NCI-H2029 (cell line): ENCODE results near the gene PTPN5.

ENCODE experiments used
- DNase-seq: peaks from one replicate; lab custom pipeline; 2025; lab: John Stamatoyannopoulos, UW

The PTPN5 gene

DNA sequence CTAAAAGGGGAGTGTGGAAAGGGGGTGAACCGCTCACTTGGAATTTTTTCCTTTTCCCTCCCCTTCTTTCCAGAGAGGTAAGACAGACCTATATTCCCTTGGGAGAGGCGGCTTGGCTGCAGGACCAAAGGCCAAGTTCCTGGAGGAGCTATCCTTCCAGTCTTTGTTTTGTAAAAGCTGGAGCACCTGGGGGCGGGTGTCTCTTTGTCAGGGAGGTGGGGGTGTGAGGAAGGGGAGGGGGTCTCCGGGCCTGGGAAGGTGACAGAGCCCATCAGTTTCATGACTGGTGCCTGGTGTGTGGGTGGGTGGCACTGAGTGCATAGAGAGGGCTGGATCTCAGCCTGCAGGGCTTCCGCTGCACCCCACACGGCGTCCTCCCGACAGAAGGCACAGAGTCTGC lies 18.5 kb downstream of the PTPN5 start:
- DNase-seq = no peak

DNA sequence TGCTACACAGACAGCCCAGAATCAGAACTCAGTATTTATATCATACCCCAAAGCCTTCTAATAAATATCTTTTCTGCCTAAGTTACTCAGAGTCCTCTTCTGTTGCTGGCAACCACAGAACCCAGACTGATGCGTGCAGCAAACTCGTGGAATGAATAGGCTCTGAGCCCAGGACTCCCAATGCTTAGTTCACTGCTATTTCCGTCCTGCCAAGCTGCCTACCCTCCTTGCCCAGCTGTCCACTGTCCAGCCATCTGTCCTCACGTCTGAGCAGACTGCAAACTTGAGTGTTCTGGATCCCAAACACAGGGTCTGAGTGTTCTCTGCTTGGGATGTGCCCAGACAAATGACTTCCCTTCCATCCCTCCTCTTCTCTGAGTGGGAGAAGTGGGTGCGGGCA lies 19.4 kb downstream of the PTPN5 start:
- DNase-seq = no peak

DNA sequence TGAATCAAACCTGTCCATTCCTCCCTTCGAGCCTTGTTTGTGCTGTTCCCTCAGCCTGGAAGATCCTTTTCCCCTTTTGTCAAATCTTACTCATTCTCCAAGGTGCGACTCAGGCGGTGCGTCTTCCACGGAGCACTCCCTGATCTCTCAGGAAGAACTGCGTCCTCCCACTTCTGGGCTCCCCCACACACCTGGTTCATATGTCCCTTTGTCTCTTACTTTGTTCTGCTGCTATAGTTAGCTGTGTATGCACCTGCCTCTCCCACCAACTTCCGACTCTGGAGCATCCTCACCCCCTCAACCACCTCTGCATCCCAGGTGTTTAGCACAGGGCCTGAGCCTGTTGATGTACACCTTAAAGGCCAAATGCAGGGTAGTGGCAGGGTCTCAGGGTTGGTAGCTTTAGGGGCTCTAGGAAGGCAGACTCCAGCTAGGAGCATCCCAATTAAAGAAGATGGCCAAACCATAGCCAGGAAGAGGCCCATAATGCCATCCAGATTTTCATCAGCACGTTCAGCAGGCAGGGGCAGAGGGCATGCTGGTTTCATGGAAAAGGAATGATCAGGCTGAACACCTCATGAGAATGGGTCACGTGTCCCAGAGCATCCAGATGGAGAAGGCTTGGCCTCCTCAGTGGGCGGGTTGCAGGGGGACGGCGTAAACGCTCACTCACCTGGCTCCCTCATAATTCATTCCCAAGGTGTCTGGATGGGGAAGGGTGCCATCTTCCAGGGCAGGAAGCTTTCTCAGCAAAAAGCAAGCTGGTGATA lies 20.1 kb downstream of the PTPN5 start:
- DNase-seq = no peak

DNA sequence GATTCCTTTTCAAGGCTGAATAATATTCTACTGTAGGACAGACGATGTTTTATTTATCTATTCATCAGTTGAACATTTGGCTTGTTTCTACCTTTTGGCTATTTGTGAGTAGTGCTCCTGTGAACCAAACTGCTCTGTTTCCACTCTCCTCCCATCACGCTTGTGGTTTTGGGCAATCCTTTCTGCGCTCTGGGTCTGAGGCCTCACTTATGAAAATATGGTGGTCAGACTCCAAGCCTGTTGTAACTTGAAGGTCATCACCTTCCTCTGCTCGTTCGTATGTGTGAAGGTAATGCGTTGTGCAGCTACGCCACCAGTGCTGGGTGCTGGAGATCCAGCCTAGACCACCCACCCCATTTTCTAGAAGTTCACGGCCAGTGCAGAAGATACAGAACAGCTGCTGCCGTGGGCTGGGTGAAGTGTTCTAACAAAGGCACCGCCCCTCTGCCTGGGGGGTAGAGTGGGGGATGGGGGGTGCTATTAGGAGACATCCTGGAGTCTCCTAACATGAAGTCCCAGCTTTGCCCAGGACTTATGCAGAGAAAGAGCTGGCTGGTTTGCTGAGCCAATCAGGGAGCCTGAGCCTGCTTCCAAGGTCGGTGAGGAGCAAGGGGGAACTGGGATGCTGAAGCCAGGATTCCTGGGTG lies 21.0 kb downstream of the PTPN5 start:
- DNase-seq = no peak

DNA sequence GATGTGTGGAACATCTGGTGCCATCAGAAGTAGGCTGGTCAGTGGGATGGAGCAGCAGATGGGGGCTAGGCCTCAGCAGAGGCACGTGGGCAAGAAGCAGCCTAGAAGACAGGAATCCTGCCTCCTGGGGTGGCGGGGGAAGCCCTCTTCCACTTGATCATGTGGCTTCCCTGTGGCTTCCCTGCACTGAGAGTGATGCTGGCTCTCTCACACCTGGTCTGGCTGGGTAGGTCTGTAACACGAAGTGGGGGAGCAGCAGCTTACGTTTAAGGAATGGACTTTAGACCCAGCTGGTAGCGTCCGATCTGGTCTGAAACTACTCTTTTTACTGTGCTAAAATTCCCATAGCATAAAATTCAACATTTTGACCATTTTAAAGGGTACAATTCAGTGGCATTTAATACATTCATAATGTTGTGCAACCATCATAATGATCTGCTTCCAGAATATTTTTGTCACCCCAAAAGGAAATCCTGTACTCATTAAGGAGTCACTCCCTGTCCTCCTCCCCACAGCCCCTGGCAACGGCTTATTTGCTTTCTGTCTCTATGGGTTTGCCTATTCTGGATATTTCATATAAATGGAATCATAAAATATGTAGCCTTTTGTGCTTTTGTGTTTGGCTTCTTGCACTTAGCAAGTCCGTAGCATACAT lies 21.7 kb downstream of the PTPN5 start:
- DNase-seq = no peak

DNA sequence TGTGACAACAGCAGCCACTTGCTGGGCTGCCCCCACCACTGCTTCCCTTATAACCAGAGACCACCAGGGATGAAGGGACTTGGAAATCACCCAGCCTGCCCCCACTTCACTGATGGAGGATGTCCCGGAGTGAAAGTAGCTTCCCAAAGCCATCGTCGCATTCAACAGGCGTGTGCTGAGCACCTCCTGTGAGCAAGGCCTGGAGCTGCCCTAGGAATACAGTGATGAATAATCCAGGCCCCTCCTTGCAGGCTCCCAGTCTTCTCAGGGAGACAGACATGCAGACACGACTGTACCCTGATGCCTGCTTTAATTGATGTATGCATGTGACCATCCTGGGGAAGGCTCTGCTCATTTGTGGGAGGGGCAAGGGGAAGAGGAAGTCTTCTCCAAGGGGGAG lies 22.6 kb downstream of the PTPN5 start:
- no peak for DNase-seq

DNA sequence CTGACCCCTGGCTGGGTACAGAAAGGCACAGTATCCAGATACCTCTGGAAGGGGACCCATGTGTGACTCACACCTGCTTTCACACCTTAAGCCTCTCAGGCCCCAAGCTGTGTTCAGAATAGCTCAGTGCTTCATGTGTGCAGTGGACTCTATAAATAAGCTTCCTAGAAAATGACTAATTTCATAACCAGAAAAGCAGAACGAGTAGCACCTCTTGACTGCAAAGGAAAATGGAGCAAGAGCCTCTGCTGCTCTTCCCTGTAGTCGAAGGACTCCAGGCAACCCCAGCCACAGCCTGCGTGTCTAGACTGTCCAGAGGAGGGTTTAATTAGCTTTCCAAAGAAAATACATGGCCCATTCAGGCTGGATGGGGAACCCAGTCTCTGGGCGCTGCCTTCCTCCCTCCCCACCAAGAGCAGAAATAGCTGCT lies 23.1 kb downstream of the PTPN5 start:
- DNase-seq = peak; percentile 17

DNA sequence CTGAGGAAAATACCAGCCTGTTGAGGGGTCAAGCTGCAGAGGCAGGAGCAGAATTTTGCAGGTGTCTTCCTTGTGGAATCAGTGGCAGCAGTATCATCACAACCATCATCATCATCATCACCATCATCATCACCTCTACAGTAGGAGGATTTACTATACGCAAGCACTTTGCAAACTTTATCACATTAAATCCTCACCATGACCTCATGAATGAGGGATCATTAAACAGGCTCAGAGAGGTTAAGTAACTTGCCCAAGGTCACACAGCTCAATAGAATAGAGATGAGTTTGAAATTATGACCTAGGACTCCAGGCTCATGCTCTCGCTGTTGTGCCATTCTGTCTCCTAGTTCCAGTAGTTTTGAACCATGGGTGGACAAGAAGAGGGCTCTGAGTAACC lies 25.6 kb downstream of the PTPN5 start:
- DNase-seq = no peak

DNA sequence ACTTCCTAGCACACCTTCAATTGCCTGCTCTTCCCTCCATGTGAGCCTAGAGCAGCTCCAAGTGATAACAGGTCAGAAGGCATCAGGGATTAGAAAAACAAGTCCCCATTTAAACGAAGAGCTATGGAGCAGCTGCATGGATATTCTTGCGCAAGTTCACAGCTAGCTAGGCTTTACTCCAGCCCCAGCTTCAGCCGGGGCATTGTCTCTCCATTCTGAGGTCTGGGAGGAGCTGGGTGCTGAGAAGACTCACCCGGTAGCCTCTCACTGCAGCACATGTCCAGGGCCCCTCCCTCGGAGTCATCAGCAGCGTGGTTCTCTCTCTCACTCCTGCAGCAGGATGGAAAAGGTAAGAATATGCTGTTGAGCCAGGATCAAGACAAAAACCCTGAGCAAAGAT lies 26.0 kb downstream of the PTPN5 start:
- no peak for DNase-seq

DNA sequence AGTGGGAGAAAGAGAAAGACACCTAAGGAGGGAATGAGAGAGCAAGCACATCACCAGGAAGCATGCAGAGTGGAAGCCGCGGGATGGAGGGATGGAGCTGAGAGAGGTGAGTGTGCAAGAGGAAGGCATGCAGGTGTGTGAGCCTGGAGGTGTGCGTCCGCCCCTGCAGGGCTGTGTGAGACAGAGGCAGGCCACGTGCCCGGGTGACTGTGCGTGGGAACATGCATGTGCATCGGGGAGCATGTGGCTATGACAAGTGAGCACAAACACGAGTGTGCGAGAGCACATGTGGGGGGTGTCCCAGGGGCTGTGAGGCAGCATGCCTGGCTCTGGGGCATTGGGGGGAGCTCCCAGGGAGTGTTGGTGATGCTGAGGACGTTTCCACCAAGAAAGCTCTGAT lies 29.9 kb downstream of the PTPN5 start:
- no peak for DNase-seq

DNA sequence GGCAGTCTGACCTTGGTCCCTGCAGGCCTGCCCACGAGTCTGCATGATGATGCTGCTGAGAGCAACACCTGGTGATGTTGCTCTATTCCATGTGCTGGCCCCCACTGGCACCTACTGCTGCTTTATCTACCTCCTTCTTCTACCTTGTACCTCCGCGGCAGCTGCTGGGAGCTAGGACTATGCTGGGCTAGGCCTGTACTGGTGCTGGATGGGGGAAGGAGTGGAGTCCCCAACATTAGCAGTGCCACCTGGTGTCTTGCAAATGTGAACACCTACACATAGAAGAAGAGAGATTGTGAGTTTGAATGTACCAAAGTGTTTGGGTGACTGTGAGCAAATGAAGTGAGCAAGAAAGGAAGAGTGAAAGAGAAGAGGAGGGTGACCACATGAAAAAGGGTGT lies 30.5 kb downstream of the PTPN5 start:
- DNase-seq = no peak

DNA sequence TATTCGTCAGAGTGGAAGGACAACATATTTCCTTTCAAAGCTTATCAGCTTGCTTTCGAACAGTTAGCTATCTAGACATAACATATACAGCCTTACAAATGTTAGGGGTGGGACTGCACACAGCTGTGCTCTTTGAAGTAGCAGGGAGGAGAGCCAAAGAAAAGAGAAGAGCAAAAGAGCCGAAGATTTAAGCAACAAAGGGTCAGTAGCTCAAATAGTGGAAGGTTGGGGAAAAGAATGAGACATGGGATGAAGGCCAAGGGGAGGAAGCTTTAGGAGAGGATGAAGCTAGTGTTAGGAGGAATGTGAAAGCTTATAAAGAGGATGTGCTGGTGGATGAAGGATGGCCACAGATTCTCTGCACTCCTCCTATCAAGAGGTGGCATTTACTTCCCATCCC lies 33.8 kb downstream of the PTPN5 start:
- no peak for DNase-seq

DNA sequence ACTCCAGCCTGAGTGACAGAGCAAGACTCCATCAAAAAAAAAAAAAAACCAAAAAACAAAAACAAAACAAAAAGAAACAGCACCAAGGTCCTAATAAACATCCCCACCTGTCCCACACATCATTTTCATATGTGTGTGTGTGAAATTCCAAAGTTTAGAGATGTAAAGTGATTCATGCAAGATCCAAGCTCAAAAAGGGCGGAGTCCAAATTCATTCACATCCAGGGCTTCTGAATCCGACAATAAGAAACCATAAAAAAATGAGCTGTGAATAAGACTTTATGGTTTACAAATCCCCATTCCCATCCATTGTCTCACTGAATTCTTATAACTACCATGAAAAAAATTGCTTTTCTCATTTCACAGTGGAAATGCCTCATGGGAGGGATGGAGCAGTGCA lies 34.7 kb downstream of the PTPN5 start:
- no peak for DNase-seq

DNA sequence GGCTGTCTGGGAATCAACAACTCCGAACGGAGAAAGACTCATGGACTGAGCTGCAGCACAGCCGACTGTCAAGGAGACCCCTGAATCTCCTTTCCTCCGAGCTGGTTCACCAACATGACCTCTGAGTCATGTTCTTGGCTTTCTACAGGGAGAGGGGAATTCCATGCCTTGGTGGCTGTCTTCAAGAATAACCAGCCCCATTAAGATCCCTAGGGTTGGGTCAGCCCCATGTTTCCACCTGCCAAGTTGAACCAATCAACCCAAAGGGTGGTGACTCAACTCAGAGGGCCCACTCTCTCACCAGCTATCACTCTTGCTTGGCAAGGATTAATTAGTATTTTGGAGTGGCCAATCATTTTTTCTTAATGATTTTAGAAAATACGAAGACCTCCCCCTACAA lies 37.3 kb downstream of the PTPN5 start:
- no peak for DNase-seq

DNA sequence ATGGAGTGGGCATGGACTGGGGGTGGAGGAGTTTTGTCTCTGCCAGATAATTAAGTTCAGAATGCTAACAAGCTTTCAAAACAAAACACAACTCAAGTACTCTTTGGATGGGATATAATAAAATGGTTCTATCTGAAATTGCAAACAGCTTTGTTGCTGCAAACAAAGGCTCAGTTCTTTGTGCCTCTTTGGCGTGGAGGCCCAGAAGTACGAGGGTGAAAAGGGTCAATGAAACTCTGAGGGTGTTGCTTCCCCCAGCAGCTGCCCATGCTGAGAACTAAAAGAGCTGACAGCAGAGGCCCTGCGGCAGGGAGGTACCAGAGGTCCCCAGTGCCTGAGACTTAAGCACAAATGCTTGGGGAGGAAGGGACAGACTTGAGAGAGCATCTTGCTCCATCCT lies 39.1 kb downstream of the PTPN5 start:
- DNase-seq = no peak

DNA sequence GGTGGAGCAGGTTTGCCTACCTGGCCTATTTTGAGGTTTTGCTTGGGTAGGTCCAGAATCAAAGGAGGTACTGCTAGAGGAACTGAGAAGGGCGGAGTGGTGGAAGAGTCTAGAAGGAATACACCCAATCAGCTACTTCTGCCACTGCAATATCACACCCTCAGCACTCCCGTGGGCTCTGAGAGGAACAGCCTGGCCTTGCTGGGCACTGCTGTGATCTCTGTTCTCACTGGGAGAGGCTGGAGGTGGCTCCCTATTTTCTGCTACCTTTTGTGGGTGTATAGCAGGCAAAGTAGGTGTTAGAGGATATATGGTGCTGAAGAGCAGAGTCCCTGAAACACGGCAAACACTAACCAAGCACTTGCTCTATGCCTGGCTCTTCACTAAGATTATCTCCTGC lies 40.7 kb downstream of the PTPN5 start:
- DNase-seq = no peak

DNA sequence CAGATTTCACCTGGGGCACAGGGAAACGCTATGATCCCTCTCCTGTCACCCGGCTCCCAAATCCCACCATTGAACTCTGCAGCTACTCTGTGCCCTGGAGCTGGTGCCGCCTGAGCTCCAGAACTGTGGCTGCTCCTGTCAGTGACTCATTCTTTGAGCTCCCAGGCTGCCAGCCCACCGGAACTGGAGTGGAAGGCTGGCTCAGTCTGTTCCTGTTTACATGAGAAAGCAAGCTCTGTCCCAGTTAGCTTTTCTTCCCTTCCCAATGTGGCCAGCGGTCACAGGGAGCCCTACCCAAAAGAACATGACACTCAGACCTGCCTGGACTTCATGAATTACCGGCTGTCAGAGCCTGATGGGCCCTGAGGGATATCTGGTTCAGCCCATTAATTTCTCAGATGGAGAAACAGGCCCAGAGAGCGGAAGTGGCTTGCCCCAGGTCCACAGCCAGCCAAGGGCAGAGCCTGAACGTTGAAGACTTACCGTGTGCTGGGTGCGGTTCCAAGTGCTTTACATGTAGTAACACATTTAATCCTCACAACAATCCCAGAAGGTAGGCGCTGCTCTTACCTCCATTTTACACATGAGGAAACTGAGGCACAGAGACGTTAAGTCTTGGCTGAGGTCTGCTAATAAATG lies 41.8 kb downstream of the PTPN5 start:
- DNase-seq = no peak

DNA sequence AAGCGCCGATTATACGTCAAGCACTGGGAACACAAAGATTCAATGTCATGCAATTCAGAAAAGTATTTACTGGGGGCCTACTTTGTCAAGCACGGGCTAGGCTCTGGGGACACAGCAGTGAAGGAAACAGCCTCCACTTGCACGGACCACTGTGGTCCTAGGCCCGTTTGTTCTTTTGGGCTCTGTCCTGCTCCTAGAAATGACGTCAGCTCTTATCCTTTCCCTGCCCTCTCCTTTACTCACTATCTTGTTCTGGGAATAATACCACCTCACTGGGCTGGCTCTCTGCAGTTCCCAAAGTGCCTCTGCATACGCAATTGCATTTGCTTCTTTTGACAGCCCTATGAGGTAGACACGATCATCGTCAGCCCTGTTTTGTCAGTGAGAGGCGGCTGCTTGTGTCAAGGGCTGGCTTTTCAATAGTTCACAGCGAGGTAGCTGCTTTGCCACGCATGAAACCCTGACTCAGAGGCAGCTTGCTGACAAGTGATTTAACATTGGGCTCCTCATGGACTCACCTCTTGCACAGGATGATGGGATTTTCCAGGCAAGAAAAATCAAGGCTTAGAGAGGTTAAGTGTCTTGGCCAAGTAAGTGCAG lies 42.7 kb downstream of the PTPN5 start:
- no peak for DNase-seq

DNA sequence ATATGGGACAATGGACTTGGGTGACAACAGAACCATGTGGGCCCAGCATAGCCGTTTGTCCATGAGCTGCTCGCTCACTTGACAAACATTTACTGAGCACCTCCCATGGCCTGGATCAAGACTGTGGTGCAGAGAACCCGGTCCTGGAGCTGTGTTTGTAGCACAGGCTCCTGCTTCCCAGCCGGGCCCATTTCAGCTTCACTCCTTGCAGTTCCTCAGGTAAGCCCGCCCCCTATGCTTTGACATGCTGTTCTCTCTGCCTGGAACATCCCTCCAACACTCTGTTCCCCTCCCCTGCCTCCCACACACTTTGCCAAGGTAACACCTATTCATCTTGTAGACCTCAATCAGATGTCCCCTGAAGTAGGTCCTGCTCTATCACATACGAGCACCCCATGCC lies 46.3 kb downstream of the PTPN5 start:
- DNase-seq = no peak

DNA sequence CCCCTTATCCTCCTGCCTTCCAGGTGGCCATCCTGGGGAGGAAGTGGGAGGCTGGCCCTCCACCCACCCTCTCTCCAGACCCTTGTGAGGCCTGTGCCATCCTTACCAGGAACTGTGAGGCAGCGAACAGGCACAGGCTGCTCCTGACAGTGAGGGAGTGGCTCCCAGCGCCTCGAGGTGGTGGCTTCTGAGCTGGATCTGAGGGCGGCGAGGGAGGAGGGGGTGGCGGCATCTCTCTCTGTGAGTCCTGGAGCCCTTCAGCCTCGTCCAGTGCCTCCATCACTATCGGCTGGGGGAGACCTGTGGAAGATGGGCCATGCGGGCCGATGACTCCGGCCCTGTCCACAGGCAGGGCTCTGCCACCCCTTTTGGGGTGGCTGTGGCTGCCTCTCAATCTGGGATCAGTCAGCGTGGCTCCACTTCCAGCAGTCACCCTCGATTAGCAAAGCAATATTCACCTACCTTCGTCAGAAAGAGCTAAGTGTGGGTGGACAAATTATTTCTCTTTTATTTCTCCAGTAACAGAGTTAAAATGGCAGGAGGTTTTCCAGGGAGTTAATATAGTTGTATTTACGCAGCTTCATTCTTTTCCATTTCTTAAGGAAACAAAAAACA lies 47.6 kb downstream of the PTPN5 start:
- no peak for DNase-seq

DNA sequence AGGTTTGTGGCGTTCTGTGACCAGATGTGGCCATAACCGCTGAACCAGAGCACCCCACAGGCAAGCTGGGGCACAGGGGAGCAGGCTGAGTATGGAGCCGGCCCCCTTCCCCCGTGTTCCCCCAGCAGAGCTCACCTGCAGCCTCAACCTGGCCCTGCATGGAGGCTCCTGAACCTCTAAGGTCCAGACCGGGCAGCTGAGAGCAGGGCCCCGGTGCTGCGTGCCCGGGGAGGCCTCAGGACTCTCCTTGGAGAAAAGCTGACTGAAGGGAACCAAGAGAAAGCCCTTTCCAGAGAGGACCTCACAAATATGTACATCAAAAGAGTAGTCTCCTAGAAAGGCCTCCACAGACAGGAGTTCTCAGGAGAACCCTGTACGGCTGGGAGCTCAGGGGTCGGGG lies 48.2 kb downstream of the PTPN5 start:
- no peak for DNase-seq

DNA sequence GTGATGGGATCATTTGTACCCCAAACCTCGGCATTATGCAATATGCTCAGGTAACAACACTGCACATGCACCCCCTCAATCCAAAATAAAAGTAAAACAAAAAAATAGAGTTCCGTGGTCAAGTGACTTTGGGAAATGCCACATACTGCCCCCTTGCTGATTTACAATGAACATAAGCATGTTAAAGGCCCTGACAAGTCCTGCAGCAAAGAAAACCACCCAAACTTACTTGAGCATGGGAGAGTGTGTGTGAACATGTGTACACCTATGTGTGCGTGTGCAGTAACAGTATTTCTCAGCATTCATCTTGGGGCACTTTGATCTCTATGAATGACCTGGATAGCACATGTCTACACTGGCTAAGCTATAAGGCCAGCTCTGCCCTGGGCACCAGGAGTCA lies 49.8 kb downstream of the PTPN5 start:
- no peak for DNase-seq
